ENCODE results near the gene MDH2. TPM values are rescaled to one million over a fixed set of nuclear protein-coding genes. Genes with fewer than 3 reads are reported as not detected.
"Not testable (repeated sequence)": the region's sequence is repeated elsewhere in the genome, so short reads cannot be mapped to it uniquely, and the experiment has no call there.

The MDH2 gene
- total RNA-seq = 107 TPM
- long read RNA-seq, transcript MDH2-201 (9 exons, 2,209 nt) = major isoform, 130 of 158 reads
- long read RNA-seq, transcript MDH2-204 (8 exons, 2,020 nt) = minor isoform, 5 of 158 reads
- long read RNA-seq, partial matches to known transcripts = 17 of 158 reads
- long read RNA-seq, other reads (novel, unspliced or antisense) = 4 of 158 reads

DNA sequence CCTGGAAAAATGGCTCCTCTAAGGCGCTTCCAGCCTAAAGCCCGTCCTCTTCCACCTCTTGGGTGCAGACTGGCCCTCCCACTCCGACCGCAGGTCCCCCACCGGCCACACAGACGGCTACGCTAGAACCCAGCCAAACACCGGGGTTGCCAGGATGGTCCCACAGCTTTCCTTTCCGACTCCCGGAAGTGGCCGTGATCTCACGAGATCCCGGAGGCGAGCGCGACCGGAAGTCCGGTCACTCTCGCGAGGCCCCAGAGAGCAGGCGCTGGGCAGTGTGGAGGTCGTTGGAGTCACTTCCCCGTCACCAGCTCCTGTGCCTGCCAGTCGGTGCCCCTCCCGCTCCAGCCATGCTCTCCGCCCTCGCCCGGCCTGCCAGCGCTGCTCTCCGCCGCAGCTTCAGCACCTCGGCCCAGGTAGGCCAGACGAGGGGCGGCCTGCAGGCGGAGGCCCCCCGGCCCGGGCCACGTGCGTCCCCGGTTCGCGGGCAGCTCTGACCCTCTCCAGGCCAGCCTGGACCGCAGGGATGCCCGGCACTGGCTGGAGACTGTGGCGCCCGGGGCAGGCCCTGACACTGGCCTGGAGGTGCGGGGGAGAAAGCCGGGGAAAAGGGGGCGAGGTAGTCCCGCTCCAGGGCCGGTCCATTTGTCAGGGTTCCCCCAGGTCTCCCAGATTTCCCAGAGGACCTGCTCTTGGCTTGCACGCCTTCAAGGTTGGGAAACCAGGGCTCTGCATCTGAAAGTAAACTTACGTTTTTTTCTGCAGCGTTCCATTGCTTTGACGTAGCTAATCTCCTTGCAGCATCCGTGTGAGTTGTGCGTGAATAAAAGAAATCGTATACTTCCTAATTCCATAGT is at the start of gene MDH2, which contains the start of gene STYXL1:
TSS of gene MDH2 (plus strand) at position 296 of the 857 bp plus-strand sequence. CDS start at position 351, 55 bp downstream.
TSS of gene STYXL1 (minus strand) at position 190 of the 857 bp plus-strand sequence. CDS start 17,477 bp downstream, outside the sequence.
- no peaks in the 10 kb centered on the region for H3K27me3 ChIP-seq (ENCODE audit: low read depth)
- peak within 1 kb of the TSS; percentile 97 for H3K27ac ChIP-seq
- peaks cover 14% of the 10 kb centered on the region for H3K4me1 ChIP-seq
- peak within 1 kb of the TSS; percentile 99 for H3K4me3 ChIP-seq
- H3K9me3 ChIP-seq = no peaks in the 10 kb centered on the region
- ATAC-seq = peak; percentile 98 to 99
- intact Hi-C loops (cut with DNase I) = no loop called here
- peaks cover 8% of the 10 kb centered on the region for H3K36me3 ChIP-seq
- TF ChIP-seq, protein P1, sequence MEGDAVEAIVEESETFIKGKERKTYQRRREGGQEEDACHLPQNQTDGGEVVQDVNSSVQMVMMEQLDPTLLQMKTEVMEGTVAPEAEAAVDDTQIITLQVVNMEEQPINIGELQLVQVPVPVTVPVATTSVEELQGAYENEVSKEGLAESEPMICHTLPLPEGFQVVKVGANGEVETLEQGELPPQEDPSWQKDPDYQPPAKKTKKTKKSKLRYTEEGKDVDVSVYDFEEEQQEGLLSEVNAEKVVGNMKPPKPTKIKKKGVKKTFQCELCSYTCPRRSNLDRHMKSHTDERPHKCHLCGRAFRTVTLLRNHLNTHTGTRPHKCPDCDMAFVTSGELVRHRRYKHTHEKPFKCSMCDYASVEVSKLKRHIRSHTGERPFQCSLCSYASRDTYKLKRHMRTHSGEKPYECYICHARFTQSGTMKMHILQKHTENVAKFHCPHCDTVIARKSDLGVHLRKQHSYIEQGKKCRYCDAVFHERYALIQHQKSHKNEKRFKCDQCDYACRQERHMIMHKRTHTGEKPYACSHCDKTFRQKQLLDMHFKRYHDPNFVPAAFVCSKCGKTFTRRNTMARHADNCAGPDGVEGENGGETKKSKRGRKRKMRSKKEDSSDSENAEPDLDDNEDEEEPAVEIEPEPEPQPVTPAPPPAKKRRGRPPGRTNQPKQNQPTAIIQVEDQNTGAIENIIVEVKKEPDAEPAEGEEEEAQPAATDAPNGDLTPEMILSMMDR (IDR thresholded peaks at IDR 0.05) = no peak
- peak; percentile 97 for DNase-seq

DNA sequence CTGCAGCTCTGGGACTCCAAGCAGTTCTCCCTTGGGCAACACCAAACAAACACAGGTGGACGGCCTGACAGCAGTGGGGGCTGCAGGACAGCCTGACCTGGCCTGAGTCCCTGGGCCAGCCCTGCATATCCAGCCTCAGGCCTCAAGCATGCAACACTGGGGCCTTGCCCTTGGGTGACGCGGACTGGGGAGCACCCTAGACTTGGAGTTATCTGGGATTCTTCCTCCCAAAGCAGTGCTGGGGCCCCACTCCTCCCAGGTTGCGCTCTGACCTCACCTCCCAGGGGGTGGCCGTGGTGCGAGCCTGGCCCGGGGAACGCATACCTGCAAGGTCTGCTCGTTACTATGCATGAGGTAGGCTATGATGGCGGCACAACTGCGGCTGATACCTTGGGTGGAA is 47.3 kb upstream of the MDH2 start:
- peaks cover 35% of the 10 kb centered on the region for H3K36me3 ChIP-seq
- intact Hi-C loops (cut with DNase I) = no loop called here
- no peak for ATAC-seq
- H3K4me3 ChIP-seq = no peak overlapping the region
- TF ChIP-seq, protein P1 (IDR thresholded peaks at IDR 0.05) = no peak
- H3K27me3 ChIP-seq (ENCODE audit: low read depth) = no peaks in the 10 kb centered on the region
- H3K9me3 ChIP-seq = no peaks in the 10 kb centered on the region
- H3K4me1 ChIP-seq = no peaks in the 10 kb centered on the region
- no peak overlapping the region for H3K27ac ChIP-seq
- DNase-seq = peak; percentile 38

- Histone ChIP-seq H3K27ac (no peak overlapping the region), H3K9me3 (no peaks in the 10 kb centered on the region), H3K4me1 (no peaks in the 10 kb centered on the region), H3K27me3 (ENCODE audit: low read depth) (no peaks in the 10 kb centered on the region), H3K4me3 (no peak overlapping the region), H3K36me3 (peaks cover 35% of the 10 kb centered on the region)
- DNase-seq (peak; percentile 10), ATAC-seq (no peak)
- intact Hi-C loops (cut with DNase I) = no loop called here
- TF ChIP-seq, protein P1 (IDR thresholded peaks at IDR 0.05) = no peak
These were observed 45.8 kb upstream of the MDH2 start for GRCh38 chr7:76002139-76002538.

GRCh38 chr7:76002822-76003221 is 45.1 kb upstream of the MDH2 start:
- no peaks in the 10 kb centered on the region for H3K9me3 ChIP-seq
- H3K4me3 ChIP-seq = no peak overlapping the region
- no peaks in the 10 kb centered on the region for H3K4me1 ChIP-seq
- DNase-seq = peak; percentile 9
- H3K36me3 ChIP-seq = peaks cover 35% of the 10 kb centered on the region
- TF ChIP-seq, protein P1 (IDR thresholded peaks at IDR 0.05) = no peak
- intact Hi-C loops (cut with DNase I) = no loop called here
- H3K27ac ChIP-seq = no peak overlapping the region
- no peak for ATAC-seq
- no peaks in the 10 kb centered on the region for H3K27me3 ChIP-seq (ENCODE audit: low read depth)

GRCh38 chr7:76003351-76003750 is 44.6 kb upstream of the MDH2 start:
- peaks cover 3% of the 10 kb centered on the region for H3K4me1 ChIP-seq
- intact Hi-C loops (cut with DNase I) = no loop called here
- peak; percentile 10 for DNase-seq
- TF ChIP-seq, protein P1 (IDR thresholded peaks at IDR 0.05) = no peak
- H3K36me3 ChIP-seq = peaks cover 35% of the 10 kb centered on the region
- no peak overlapping the region for H3K27ac ChIP-seq
- ATAC-seq = no peak
- no peaks in the 10 kb centered on the region for H3K27me3 ChIP-seq (ENCODE audit: low read depth)
- H3K9me3 ChIP-seq = no peaks in the 10 kb centered on the region
- H3K4me3 ChIP-seq = no peak overlapping the region

- DNase-seq = peak; percentile 0
- intact Hi-C loops (cut with DNase I); H3K27me3 ChIP-seq (ENCODE audit: low read depth); ATAC-seq; H3K4me3 ChIP-seq; H3K27ac ChIP-seq; H3K9me3 ChIP-seq: not testable (repeated sequence)
- Histone ChIP-seq H3K4me1 (peaks cover 17% of the 10 kb centered on the region), H3K36me3 (peaks cover 35% of the 10 kb centered on the region)
These were observed 42.9 kb upstream of the MDH2 start for GRCh38 chr7:76005004-76005403.

Data from lower lobe of right lung (tissue), 2 donors.